ENCODE data around the gene PALB2. TPM values are rescaled to one million over a fixed set of nuclear protein-coding genes. Genes with fewer than 3 reads are reported as not detected.

Gene PALB2
- 12.7 TPM for total RNA-seq
- long read RNA-seq, full-length matches to known transcripts: 7 of 10 reads
- long read RNA-seq, partial matches to known transcripts: 1 of 10 reads
- long read RNA-seq, other reads (novel, unspliced or antisense): 2 of 10 reads

DNA sequence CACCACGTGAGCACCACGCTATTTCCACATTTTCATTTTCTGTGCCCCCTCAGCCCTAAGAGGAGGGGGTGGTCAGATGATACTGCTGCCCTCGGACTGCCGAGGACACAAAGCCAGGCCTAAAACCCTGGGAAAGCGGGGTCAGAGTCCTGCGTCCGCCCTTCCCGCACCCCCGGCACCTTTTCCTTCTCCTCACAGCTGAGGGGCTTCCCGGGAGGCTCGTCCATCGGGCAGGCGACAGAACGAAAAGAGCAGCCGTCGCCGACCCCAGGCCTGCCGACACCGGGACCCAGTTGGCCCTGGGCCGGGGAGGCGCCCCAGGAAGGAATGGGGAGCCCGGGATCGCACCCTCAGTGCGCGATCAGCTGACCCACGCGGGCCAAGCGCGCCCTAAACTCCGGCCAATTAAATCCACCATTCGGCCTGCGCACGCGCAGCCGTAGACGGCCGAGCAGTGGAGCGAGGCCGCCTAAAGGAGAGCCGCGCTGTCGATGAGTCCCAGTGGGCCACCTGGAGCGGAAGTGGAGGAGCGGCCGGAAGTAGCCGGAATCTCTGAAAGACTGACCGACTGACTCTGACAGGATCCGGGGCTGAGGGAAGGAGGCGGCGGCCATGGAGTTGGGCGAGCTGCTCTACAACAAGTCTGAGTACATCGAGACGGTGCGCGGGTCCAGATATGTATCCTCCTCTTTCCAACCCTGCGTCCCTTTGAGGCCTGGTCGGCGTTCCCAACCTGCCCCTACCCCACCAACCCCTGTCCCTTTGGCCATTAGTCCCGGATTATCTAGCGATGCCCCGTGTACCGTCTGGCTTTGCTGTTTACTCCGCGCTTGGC, at the start of gene PALB2, which contains the start of gene DCTN5:
Gene PALB2, minus strand, starts transcription at position 380 of the 835 bp plus-strand sequence. Its CDS starts 153 bp downstream, at position 227.
Gene DCTN5, plus strand, starts transcription at position 536 of the 835 bp plus-strand sequence. Its CDS starts 77 bp downstream, at position 613.
- H3K9me3 ChIP-seq: no peaks in the 10 kb centered on the region
- TF ChIP-seq, protein P1, sequence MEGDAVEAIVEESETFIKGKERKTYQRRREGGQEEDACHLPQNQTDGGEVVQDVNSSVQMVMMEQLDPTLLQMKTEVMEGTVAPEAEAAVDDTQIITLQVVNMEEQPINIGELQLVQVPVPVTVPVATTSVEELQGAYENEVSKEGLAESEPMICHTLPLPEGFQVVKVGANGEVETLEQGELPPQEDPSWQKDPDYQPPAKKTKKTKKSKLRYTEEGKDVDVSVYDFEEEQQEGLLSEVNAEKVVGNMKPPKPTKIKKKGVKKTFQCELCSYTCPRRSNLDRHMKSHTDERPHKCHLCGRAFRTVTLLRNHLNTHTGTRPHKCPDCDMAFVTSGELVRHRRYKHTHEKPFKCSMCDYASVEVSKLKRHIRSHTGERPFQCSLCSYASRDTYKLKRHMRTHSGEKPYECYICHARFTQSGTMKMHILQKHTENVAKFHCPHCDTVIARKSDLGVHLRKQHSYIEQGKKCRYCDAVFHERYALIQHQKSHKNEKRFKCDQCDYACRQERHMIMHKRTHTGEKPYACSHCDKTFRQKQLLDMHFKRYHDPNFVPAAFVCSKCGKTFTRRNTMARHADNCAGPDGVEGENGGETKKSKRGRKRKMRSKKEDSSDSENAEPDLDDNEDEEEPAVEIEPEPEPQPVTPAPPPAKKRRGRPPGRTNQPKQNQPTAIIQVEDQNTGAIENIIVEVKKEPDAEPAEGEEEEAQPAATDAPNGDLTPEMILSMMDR (IDR thresholded peaks at IDR 0.05): no peak
- intact Hi-C loops (cut with DNase I): no loop called here
- H3K36me3 ChIP-seq: peaks cover 55% of the 10 kb centered on the region
- ATAC-seq (peak; percentile 100), DNase-seq (peak; percentile 97)
- H3K27ac ChIP-seq: peak within 1 kb of the TSS; percentile 76
- H3K4me3 ChIP-seq: peak within 1 kb of the TSS; percentile 88
- no peaks in the 10 kb centered on the region for H3K27me3 ChIP-seq (ENCODE audit: low read depth)
- peaks cover 23% of the 10 kb centered on the region for H3K4me1 ChIP-seq

DNA sequence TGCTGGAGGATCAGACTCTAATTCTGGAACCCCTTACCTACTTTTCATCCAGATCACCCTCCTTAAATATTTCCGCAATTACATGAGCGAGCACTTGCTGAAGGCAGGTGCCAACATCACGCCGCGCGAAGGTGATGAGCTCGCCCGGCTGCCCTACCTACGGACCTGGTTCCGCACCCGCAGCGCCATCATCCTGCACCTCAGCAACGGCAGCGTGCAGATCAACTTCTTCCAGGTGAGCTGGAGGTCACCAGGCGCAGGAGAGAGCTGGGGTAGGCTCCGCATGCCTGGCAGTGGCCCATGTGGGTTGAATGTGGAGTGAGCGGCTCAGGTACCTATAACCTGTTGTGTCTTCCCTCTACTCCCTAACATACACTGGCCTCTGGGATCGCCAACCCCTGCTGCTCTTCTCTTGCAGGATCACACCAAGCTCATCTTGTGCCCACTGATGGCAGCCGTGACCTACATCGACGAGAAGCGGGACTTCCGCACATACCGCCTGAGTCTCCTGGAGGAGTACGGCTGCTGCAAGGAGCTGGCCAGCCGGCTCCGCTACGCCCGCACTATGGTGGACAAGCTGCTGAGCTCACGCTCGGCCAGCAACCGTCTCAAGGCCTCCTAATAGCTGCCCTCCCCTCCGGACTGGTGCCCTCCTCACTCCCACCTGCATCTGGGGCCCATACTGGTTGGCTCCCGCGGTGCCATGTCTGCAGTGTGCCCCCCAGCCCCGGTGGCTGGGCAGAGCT, 48.5 kb upstream of the PALB2 start:
- intact Hi-C loops (cut with DNase I): no loop called here
- Histone ChIP-seq H3K36me3 (peaks cover 51% of the 10 kb centered on the region), H3K27me3 (ENCODE audit: low read depth) (no peaks in the 10 kb centered on the region), H3K27ac (no peak overlapping the region), H3K4me3 (no peak overlapping the region), H3K4me1 (no peaks in the 10 kb centered on the region), H3K9me3 (no peaks in the 10 kb centered on the region)
- ATAC-seq: no peak
- no peak for DNase-seq
- TF ChIP-seq, protein P1 (IDR thresholded peaks at IDR 0.05): no peak

DNA sequence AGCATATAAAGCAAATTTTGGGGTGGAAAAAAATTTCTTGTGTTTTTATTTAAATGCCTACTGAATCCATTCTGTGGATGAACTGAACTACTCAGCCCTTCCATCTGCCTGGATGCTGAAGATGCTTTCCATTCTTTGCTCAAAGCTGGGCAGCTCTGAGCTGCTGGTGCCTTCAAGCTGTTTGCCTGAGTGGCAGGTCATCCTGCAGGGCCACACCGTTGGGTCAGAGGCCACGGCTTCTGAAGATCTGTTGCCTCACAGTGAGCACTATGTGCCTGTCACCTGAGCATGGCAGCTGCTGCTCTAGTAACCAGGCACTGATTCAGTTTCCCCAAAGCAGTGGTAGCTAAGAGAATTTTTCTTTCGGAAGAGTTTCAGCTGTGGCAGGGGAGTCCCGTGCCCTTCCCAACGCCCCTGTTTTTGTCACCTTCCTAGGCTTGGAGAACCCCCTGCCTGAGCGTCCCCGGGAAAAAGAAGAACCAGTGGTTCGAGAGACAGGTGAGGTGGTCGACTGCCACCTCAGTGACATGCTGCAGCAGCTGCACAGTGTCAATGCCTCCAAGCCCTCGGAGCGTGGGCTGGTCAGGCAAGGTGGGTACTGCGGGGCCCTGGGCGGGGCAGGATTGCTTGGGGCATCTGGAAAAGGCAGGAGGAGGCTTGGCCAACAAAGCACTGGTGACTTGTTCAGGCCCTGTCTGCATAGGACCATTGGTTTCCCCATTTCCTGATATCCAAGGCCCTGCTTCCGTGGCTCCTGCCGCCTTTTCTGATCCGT, 46.1 kb upstream of the PALB2 start:
- Histone ChIP-seq H3K4me1 (no peaks in the 10 kb centered on the region), H3K27me3 (ENCODE audit: low read depth) (no peaks in the 10 kb centered on the region), H3K4me3 (no peak overlapping the region), H3K9me3 (no peaks in the 10 kb centered on the region), H3K36me3 (peaks cover 69% of the 10 kb centered on the region), H3K27ac (no peak overlapping the region)
- TF ChIP-seq, protein P1 (IDR thresholded peaks at IDR 0.05): no peak
- DNase-seq: no peak
- intact Hi-C loops (cut with DNase I): no loop called here
- no peak for ATAC-seq

DNA sequence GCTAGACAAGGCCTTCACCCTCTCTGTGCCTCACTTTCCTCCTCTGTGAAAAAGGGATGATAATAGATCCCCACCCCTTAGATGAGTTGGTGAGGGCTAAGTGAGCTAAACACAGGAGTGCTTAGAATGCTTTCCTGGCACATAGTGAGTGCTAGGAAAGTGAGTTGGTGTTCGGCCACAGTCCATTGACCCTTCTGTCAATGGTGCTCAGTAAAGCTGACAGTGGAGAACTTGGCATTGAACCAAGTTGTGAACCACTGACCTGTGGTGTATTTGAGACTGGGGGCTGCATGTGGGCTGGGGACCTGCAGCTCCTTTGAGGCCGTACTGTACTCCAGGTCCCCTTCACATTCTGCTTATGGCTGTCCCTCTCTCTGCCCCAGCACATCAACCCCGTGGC, 42.4 kb upstream of the PALB2 start:
- ATAC-seq (no peak), DNase-seq (no peak)
- Histone ChIP-seq H3K36me3 (peaks cover 52% of the 10 kb centered on the region), H3K27me3 (ENCODE audit: low read depth) (no peaks in the 10 kb centered on the region), H3K27ac (no peak overlapping the region), H3K4me1 (peaks cover 9% of the 10 kb centered on the region), H3K4me3 (no peak overlapping the region), H3K9me3 (no peaks in the 10 kb centered on the region)
- intact Hi-C loops (cut with DNase I): no loop called here
- TF ChIP-seq, protein P1 (IDR thresholded peaks at IDR 0.05): no peak

DNA sequence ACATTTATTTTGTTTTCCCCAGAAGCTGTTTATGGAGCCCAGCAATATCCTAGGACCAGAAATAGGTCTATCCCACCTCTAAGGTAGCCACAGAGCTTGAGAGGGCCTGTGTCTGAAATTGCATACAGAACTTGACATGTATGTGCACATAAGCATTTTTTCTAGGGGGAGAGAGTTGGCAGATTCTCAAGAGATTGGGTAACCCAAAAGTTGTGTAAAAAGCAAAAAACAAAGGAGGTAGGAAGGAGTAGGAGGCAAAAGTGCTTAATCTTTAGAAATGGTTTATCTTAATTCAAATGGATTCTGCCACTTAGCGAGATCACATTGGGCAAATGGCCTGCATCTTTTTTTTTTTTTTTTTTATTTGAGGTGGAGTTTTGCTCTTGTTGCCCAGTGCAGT, 41.1 kb upstream of the PALB2 start:
- ATAC-seq: no peak
- H3K36me3 ChIP-seq: peaks cover 38% of the 10 kb centered on the region
- H3K27ac ChIP-seq: no peak overlapping the region
- H3K9me3 ChIP-seq: no peaks in the 10 kb centered on the region
- intact Hi-C loops (cut with DNase I): no loop called here
- DNase-seq: no peak
- TF ChIP-seq, protein P1 (IDR thresholded peaks at IDR 0.05): no peak
- H3K27me3 ChIP-seq (ENCODE audit: low read depth): no peaks in the 10 kb centered on the region
- H3K4me1 ChIP-seq: peaks cover 9% of the 10 kb centered on the region
- no peak overlapping the region for H3K4me3 ChIP-seq

All from lower lobe of right lung (tissue), 2 donors.